K562 (cell line): ENCODE data around the gene DDX51. TPM values are rescaled to one million over a fixed set of nuclear protein-coding genes. Genes with fewer than 3 reads are reported as not detected.

ENCODE experiments used
- ARNT ChIP-seq, 2 experiments: fragments of 450-650 bp; IDR thresholded peaks; 2 replicates each; pipeline ENCODE4 v1.6.1; 2016; ENCODE audit warnings: mild to moderate bottlenecking in 1 of 2
- ATF2 ChIP-seq: sonication (generic); formaldehyde crosslinking; IDR thresholded peaks from 2 replicates; pipeline ENCODE4 v1.8.1; 2022; ENCODE audit warnings: missing genetic modification reagents
- CHAMP1 ChIP-seq: fragments of 450-650 bp; IDR thresholded peaks from 2 replicates; pipeline ENCODE4 v1.6.1; 2016; ENCODE audit warnings: mild to moderate bottlenecking
- ETV5 ChIP-seq: sonication (generic); formaldehyde crosslinking; IDR thresholded peaks from 2 replicates; pipeline ENCODE4 v1.4.0; 2020; ENCODE audit warnings: low read depth, mild to moderate bottlenecking, missing genetic modification reagents
- HMGXB4 ChIP-seq: sonication (generic); formaldehyde crosslinking; IDR thresholded peaks from 2 replicates; pipeline ENCODE4 v1.8.1; 2023; ENCODE audit warnings: mild to moderate bottlenecking, missing genetic modification reagents
- XRCC3 ChIP-seq: fragments of 450-650 bp; IDR thresholded peaks from 2 replicates; pipeline ENCODE4 v1.6.1; 2017; ENCODE audit warnings: mild to moderate bottlenecking, moderate library complexity
- ZBTB43 ChIP-seq: sonication (generic); formaldehyde crosslinking; IDR thresholded peaks from 2 replicates; pipeline ENCODE4 v1.8.0; 2023; ENCODE audit warnings: mild to moderate bottlenecking, missing genetic modification reagents
- polyA plus RNA-seq, 8 experiments: library from polyadenylated mRNA; depleted of rRNA in 4 of 8; stranded (reverse) in 5 of 8; unstranded in 3 of 8; fragments of >200 nt; fragmentation: Nextera tagmentation in 2 of 8; fragmentation: Illumina TruSeq in 1 of 8; extraction: Ambion mirVana in 2 of 8; extraction: Trizol in 1 of 8; gene quantifications; 2 replicates each; pipeline versions ENCODE4 v1.2.1 to v1.2.3, GENCODE V29; 2011 to 2014; ENCODE audit warnings: inconsistent platforms in 1 of 8, missing spikeins in 1 of 8
- total RNA-seq, 7 experiments: library from RNA; depleted of rRNA in 6 of 7; stranded (reverse); fragments of >200 nt in 6 of 7; fragmentation: Illumina TruSeq in 2 of 7; extraction: Trizol in 2 of 7; gene quantifications; 2 replicates each; pipeline versions ENCODE4 v1.2.1 to v1.2.3, GENCODE V29; 2011 to 2021; ENCODE audit warnings: low replicate concordance in 1 of 7

Gene DDX51
- total and polyA plus RNA-seq, 9 of the 15 experiments (the other 6 are each of a cell fraction or from before 2014, with no cell fraction given), result 1.1 to 35.9 (median 12.4) TPM

- TF ChIP-seq CHAMP1, result peak; percentile 39; the same call in 1 of the 2 replicates
- TF ChIP-seq XRCC3, result no peak
- TF ChIP-seq ARNT (IDR thresholded peaks at IDR 0.05), result no peak
- TF ChIP-seq ZBTB43 (CRISPR knock-in tag), result peak; percentile 63; the same call in 1 of the 2 replicates
- peak; percentile 91 for TF ChIP-seq HMGXB4 (CRISPR knock-in tag)
- TF ChIP-seq ATF2 (CRISPR knock-in tag), result peak; percentile 10
- TF ChIP-seq ETV5, result peak; percentile 72; the same call in 1 of the 2 replicates
Observed at GRCh38 chr12:132144115-132144809, at the start of gene DDX51, which contains the start of gene NOC4L (continued).
